GM19193 (cell line): ENCODE measurements around the gene RASGRP2.

Experiments
- POLR2A ChIP-seq: IDR thresholded peaks from 4 replicates; pipeline ENCODE4 v1.6.1; 2011; ENCODE audit not compliant: insufficient read depth, insufficient read length; ENCODE audit errors: extremely low read depth

RASGRP2 gene

DNA sequence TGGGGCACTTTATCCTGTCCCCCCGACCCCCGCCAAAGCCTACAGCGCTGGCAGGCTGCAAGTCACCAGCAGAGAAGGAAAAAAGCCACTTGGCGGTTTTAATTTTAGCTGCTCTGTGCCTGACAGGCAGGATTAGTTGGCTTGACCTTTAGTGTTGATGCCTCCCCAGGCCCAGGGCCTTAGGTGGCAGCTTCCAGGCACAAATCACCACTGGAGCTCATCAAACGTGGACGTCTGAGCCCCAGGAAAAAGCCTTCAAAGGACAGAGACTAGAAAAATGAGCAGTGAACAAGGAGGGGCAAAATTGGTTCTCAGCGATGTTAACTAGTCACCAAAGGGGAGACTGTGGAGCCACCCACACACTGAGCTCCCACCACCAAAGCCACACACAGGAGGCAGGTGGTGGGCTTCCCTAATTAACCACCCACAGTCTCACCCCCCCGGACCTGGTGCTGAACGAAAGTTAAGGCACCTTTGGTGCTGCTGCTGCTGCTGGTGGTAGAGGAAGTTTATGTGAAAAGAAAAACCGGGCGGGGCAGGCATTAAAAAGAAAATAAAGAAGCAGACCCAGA, 20.2 kb upstream of the RASGRP2 start:
- TF ChIP-seq POLR2A: no peak

DNA sequence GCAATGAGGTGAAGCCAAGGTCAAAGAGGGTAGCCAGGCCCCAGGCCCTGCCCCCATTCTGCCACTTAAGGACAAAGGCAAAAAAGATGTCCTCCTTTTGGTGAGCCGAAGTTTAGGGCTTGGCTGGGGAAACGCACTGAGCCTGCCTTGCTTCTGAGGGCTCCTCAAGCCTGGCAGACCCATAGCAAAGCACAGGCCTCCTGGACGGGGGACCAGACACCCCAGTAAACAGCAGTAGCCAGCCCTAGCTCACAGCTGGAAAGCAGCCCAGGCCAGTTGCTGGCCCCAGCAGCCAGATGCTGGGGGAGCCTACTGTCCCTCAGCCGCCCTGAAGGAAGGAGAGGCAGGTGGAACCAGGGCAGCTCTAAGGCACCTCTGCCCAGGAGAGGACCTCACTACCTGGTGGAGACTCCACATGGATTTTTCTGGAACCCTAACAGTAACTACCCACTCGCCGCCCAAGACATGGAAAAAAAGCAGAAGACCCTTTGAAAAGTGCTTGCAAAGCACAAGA, 19.6 kb upstream of the RASGRP2 start:
- TF ChIP-seq POLR2A: no peak

DNA sequence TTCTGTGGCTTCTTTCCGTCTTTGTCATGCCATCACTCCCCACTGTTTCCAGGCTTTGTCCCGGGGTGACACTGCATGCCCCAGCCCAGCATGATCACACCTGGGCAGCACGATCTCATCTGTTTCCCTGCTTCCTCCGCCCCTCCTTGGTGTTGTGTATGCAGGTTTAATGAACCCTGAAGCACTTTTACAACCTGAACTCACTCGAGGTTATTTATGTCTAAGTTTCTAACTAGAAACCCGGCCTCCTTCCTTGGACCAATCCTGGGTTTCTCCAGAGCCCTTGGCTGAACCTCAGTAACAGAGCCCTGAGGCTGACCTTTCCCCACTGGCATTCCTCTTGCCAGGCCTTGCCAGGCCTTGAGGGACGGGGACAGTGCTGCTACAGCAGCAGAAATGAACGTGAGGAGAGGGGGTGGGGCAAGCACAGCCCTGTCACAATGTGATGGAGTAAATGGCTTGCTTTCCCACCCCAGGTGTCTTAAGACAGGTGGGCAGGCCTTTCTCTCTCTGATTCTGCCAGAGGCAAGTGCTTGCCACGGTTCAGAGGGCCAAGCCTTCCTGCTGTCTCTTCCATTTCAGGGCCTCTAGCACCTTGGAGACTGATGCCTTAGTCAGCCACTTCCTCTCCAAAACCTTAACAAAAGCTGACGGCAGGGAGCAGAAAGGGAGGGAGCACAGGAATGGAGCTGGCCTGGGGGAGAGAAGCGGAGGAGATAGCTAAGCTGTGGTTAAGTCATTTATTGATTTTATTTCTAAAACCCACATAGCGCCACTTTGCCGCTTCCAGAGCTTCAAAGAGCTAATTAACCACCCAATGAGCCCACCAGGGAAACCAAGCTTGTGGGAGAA, 19.0 kb upstream of the RASGRP2 start:
- no peak for TF ChIP-seq POLR2A

DNA sequence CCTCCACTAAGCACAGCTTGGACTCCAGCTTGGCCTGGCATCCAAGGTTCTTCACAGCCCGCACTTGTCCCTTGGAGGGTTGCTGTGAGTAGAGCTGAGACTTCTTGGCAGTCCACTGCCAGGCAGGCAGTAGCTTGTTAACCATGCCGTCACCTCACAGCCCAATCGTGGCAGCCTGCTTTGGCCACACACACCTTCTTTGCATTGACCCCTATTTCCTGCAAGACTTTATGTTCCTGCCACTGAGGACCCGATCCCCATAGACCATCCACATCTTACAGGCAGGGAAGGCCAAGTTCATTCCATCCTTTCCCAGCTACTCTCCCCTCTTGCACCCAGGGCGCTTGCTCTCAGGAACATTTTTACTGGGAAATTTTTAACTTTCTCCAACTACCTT, 18.3 kb upstream of the RASGRP2 start:
- peak; percentile 47 for TF ChIP-seq POLR2A

- TF ChIP-seq POLR2A: no peak
Measured at GRCh38 chr11:64760759-64761420, 16.9 kb upstream of the RASGRP2 start.

- TF ChIP-seq POLR2A: no peak
Measured at GRCh38 chr11:64759722-64760719, 16.1 kb upstream of the RASGRP2 start, which contains the start of gene PYGM. Gene PYGM (minus strand): TSS chr11:64759974. CDS start chr11:64759898, 76 bp downstream.

- TF ChIP-seq POLR2A: no peak
Measured at GRCh38 chr11:64759131-64759721, 15.3 kb upstream of the RASGRP2 start.

GRCh38 chr11:64758330-64759079, 14.6 kb upstream of the RASGRP2 start:
- no peak for TF ChIP-seq POLR2A

GRCh38 chr11:64757549-64758329, 13.8 kb upstream of the RASGRP2 start:
- TF ChIP-seq POLR2A: no peak

GRCh38 chr11:64755681-64756361, 11.9 kb upstream of the RASGRP2 start:
- TF ChIP-seq POLR2A: no peak

DNA sequence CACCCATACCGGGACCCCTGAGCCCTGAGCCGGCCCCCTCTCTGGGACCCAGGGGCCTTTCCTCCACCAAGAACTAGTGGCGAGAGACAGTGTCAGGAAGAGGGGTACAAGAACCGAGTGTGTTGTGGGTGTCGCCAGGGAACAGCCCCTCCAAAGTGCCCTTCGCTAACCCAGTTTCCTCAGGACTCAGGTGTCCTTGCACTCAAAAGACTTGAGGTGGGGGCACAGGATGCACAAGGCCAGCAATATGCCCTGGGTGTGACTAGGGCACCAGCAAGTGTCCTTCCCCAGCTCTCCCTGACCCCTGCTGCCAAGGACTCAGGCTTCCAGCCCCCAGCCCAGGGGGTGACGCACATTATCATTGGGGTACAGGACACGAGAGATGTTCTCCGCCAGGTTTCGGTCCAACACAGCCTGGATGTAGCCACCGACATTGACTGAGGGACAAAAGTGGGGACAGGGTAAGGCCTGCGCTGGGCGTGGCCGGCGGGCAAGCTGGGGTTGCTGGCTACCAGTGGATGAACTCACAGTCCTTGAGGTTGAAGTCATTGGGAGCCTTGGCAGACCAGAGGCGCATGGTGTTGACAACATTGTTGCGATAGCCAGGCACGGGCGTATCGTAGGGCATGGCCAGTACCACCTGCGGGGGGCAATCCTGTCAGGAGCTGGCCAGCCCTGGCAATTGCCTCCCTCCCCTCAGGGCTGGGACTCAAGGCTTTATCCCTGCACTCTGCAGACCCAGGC, 11.1 kb upstream of the RASGRP2 start:
- no peak for TF ChIP-seq POLR2A

GRCh38 chr11:64754124-64754918, 10.4 kb upstream of the RASGRP2 start:
- TF ChIP-seq POLR2A: no peak
